ENCODE results near the gene EHD4.

The EHD4 gene

GRCh38 chr15:41957021-41957897, 15.1 kb downstream of the EHD4 start:
- DNase-seq (ENCODE audit: low spot score), result no peak

- no peak for DNase-seq (ENCODE audit: low spot score)
Observed at GRCh38 chr15:41955807-41956525, 16.4 kb downstream of the EHD4 start.

GRCh38 chr15:41955100-41955499, 17.3 kb downstream of the EHD4 start:
- no peak for DNase-seq (ENCODE audit: low spot score)

GRCh38 chr15:41954036-41954435, 18.3 kb downstream of the EHD4 start:
- DNase-seq (ENCODE audit: low spot score), result no peak

- no peak for DNase-seq (ENCODE audit: low spot score)
Observed at GRCh38 chr15:41952013-41952563, 20.3 kb downstream of the EHD4 start.

GRCh38 chr15:41951571-41951970, 20.8 kb downstream of the EHD4 start:
- DNase-seq (ENCODE audit: low spot score), result no peak

- DNase-seq (ENCODE audit: low spot score), result no peak
Observed at GRCh38 chr15:41950489-41950888, 21.9 kb downstream of the EHD4 start.

GRCh38 chr15:41950127-41950483, 22.3 kb downstream of the EHD4 start:
- no peak for DNase-seq (ENCODE audit: low spot score)

GRCh38 chr15:41949401-41950126, 22.8 kb downstream of the EHD4 start:
- no peak for DNase-seq (ENCODE audit: low spot score)

GRCh38 chr15:41948490-41948889, 23.9 kb downstream of the EHD4 start:
- DNase-seq (ENCODE audit: low spot score), result no peak

GRCh38 chr15:41946970-41947369, 25.4 kb downstream of the EHD4 start:
- no peak for DNase-seq (ENCODE audit: low spot score)

GRCh38 chr15:41945731-41946130, 26.6 kb downstream of the EHD4 start:
- DNase-seq (ENCODE audit: low spot score), result no peak

- DNase-seq (ENCODE audit: low spot score), result no peak
Observed at GRCh38 chr15:41945221-41945620, 27.1 kb downstream of the EHD4 start.

- peak; percentile 92 for DNase-seq (ENCODE audit: low spot score)
Observed at GRCh38 chr15:41944313-41944940, 27.9 kb downstream of the EHD4 start.

- no peak for DNase-seq (ENCODE audit: low spot score)
Observed at GRCh38 chr15:41943543-41944312, 28.6 kb downstream of the EHD4 start.

GRCh38 chr15:41942886-41943285, 29.5 kb downstream of the EHD4 start:
- DNase-seq (ENCODE audit: low spot score), result no peak

GRCh38 chr15:41941644-41942415, 30.5 kb downstream of the EHD4 start:
- DNase-seq (ENCODE audit: low spot score), result no peak

- DNase-seq (ENCODE audit: low spot score), result peak; percentile 98
Observed at GRCh38 chr15:41940441-41940857, 31.9 kb downstream of the EHD4 start.

- no peak for DNase-seq (ENCODE audit: low spot score)
Observed at GRCh38 chr15:41939986-41940385, 32.4 kb downstream of the EHD4 start.

GRCh38 chr15:41937568-41937923, 34.8 kb downstream of the EHD4 start:
- DNase-seq (ENCODE audit: low spot score), result no peak
